CD4-positive, alpha-beta T cell (primary cell): Measurements from ENCODE around the gene MRPS26. TPM values are rescaled to one million over a fixed set of nuclear protein-coding genes. Genes with fewer than 3 reads are reported as not detected.

Source experiments
- ATAC-seq: fragments of 200-7000 bp; cut with Tn5 transposase; one replicate; pipeline ENCODE4 v1.10.0; 2022; ENCODE audit warnings: mild to moderate bottlenecking; ENCODE audit not compliant: poor library complexity
- CTCF ChIA-PET: fragments of 350-600 bp; sonication (Branson Sonifier 250); formaldehyde crosslinking; loops from one replicate; lab custom pipeline; 2021; ENCODE audit warnings: antibody characterized with exemption, inconsistent platforms; lab: Charles Lee
- POLR2A ChIA-PET: fragments of 350-600 bp; sonication (Branson Sonifier 250); formaldehyde crosslinking; loops from one replicate; lab custom pipeline; 2021; ENCODE audit warnings: antibody characterized with exemption, inconsistent platforms; lab: Charles Lee
- DNase-seq, 14 experiments: peaks; one replicate each; pipeline ENCODE4 v3.0.0-alpha.2; 2013 to 2020; ENCODE audit warnings: mixed read lengths in 2 of 14
- H3K27ac ChIP-seq, 2 donors: one replicate each; pipeline versions ENCODE4 v1.5.1 to v1.7.0; 2013; ENCODE audit warnings: low read length in 2 of 2, low read depth in 1 of 2, mild to moderate bottlenecking in 1 of 2
- H3K27me3 ChIP-seq, 2 experiments: 1 replicate in 1 of 2; 2 replicates in 1 of 2; pipeline versions ENCODE4 v1.6.1 to v1.7.0; 2013; ENCODE audit warnings: low read length in 2 of 2, control low read depth in 1 of 2, mild to moderate bottlenecking in 1 of 2, moderate library complexity in 1 of 2; ENCODE audit not compliant: insufficient read depth in 2 of 2, control insufficient read depth in 1 of 2
- H3K36me3 ChIP-seq: one replicate; pipeline ENCODE4 v1.6.1; 2013; ENCODE audit warnings: low read length, control low read depth; ENCODE audit not compliant: insufficient read depth
- H3K4me1 ChIP-seq: one replicate; pipeline ENCODE4 v1.6.1; 2013; ENCODE audit warnings: low read length, control low read depth; ENCODE audit not compliant: insufficient read depth
- H3K4me3 ChIP-seq: one replicate; pipeline ENCODE4 v1.5.1; 2013; ENCODE audit warnings: mild to moderate bottlenecking, low read length, moderate library complexity
- H3K9me3 ChIP-seq, 2 experiments: 1 replicate in 1 of 2; 2 replicates in 1 of 2; pipeline versions ENCODE4 v1.6.1 to v1.7.0; 2013; ENCODE audit warnings: low read length in 2 of 2, mild to moderate bottlenecking in 2 of 2, control low read depth in 1 of 2, moderate library complexity in 1 of 2; ENCODE audit not compliant: control insufficient read depth in 1 of 2, insufficient read depth in 1 of 2
- H3K27ac Mint-ChIP-seq: one replicate; pipeline ENCODE4 v1.8.0; 2020; ENCODE audit warnings: mixed read lengths
- H3K27me3 Mint-ChIP-seq: one replicate; pipeline ENCODE4 v1.8.0; 2021; ENCODE audit warnings: mixed read lengths
- H3K36me3 Mint-ChIP-seq: one replicate; pipeline ENCODE4 v1.8.0; 2021; ENCODE audit warnings: low read depth, mixed read lengths
- H3K4me1 Mint-ChIP-seq: one replicate; pipeline ENCODE4 v1.8.0; 2021; ENCODE audit warnings: low read depth, mixed read lengths
- H3K4me3 Mint-ChIP-seq: one replicate; pipeline ENCODE4 v1.8.0; 2020; ENCODE audit warnings: mild to moderate bottlenecking, mixed read lengths
- H3K9me3 Mint-ChIP-seq: one replicate; pipeline ENCODE4 v1.8.0; 2020; ENCODE audit warnings: mixed read lengths
- CTCF ChIP-seq: fragments of 200-600 bp; IDR thresholded peaks from one replicate; pipeline ENCODE4 v1.8.0; 2022; ENCODE audit warnings: antibody characterized with exemption, mild to moderate bottlenecking
- intact Hi-C, 2 experiments: fragments of 100-400 bp; cut with DNase I in 1 of 2; cut with micrococcal nuclease in 1 of 2; formaldehyde crosslinking; loops; one replicate each; pipeline versions ENCODE4 v1.15.1 to v1.9.0; 2023 to 2025; cut with DNase I, micrococcal nuclease
- total RNA-seq, 174 experiments: library from RNA in 2 of 174; stranded (reverse) in 2 of 174; gene quantifications; one replicate each; pipeline ENCODE4 v1.2.3 and lab custom pipeline; 2021 to 2026

The MRPS26 gene
- total RNA-seq, 2 experiments from 2014 or later = 19.3 to 22.7 TPM

DNA sequence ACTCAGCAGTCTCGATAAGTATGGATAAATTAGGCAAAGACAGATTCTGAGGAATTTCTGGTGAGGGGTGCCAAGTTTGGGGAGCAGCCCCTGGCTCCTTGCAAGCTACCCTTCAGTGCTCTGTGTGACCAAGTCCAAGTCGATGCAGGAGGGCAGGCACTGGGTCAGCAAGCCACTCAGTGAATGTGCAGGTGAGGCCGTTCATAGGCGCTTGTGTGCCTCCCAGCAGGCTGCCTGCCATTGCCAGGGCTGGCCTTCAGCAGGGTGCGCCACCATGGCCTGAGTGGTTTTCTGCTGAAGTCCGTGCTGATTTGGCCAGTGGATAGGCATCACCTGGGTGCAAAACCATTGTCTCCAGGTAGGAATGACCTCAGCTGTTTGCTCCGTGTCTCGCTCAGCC is 5.8 kb upstream of the MRPS26 start:
- DNase-seq = no peak
- peaks cover 7% of the 10 kb centered on the region for H3K4me1 ChIP-seq
- peaks cover 48% of the 10 kb centered on the region for H3K36me3 ChIP-seq
- H3K36me3 Mint-ChIP-seq = peaks cover 64% of the 10 kb centered on the region
- no peaks in the 10 kb centered on the region for H3K27me3 Mint-ChIP-seq
- H3K4me1 Mint-ChIP-seq = peaks cover 3% of the 10 kb centered on the region
- ChIA-PET CTCF (no interaction called here), POLR2A (no interaction called here)
- ATAC-seq = no peak
- no peaks in the 10 kb centered on the region for H3K9me3 ChIP-seq
- no peak overlapping the region for H3K27ac ChIP-seq
- H3K27ac Mint-ChIP-seq = no peak overlapping the region
- intact Hi-C loops = loop anchor here in 1 of 2 experiments (5.0 to 10.0 kb wide), 3 partner anchors 165 to 198 kb away; partner anchors contain the start of genes DDRGK1, ITPA, PCED1A and PTPRA
- no peak overlapping the region for H3K4me3 Mint-ChIP-seq
- no peaks in the 10 kb centered on the region for H3K27me3 ChIP-seq
- no peaks in the 10 kb centered on the region for H3K9me3 Mint-ChIP-seq
- no peak for TF ChIP-seq CTCF
- no peak overlapping the region for H3K4me3 ChIP-seq

DNA sequence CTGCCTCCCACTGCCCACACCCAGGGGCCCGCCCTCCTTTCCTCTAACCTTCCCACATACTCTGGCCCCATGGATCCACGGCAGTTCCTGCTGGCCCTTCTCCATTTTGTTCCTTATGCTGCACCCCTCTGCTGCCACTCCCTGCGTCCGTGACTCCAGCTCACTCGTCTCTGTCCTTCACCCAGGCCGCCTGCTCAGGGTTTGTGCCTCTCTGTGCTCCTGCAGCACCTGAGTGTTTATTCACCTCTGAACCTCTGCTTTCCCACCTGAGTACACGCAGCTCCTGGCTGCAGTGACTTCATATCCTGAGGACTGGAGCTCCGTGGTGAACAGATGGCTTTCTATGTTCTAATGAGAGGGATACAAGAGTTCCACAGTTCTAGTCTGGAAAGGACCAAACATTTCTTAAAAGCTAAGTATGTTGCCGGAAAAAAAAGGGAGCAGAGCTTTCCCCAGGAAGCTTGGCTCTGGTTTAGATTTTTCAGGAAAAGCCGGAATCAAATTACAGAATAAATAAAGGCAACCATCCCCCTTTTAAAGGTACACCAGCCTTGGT is 3.9 kb upstream of the MRPS26 start:
- no peak for ATAC-seq
- no peaks in the 10 kb centered on the region for H3K27me3 ChIP-seq
- ChIA-PET CTCF (no interaction called here), POLR2A (no interaction called here)
- Mint-ChIP-seq H3K4me3 (no peak overlapping the region), H3K36me3 (peaks cover 54% of the 10 kb centered on the region), H3K9me3 (no peaks in the 10 kb centered on the region), H3K4me1 (peaks cover 12% of the 10 kb centered on the region), H3K27me3 (no peaks in the 10 kb centered on the region), H3K27ac (peak overlapping the region; percentile 20)
- intact Hi-C loops = loop anchor here in 1 of 2 experiments (5.0 to 10.0 kb wide), 3 partner anchors 163 to 200 kb away; partner anchors contain the start of genes DDRGK1, ITPA, PCED1A and PTPRA
- H3K36me3 ChIP-seq = peaks cover 30% of the 10 kb centered on the region
- H3K4me1 ChIP-seq = peaks cover 16% of the 10 kb centered on the region
- no peak for TF ChIP-seq CTCF
- DNase-seq = no peak
- no peak overlapping the region for H3K4me3 ChIP-seq
- no peaks in the 10 kb centered on the region for H3K9me3 ChIP-seq
- H3K27ac ChIP-seq = peak overlapping the region in 1 of 2 donors; percentile 11

- peaks cover 48% of the 10 kb centered on the region for H3K36me3 Mint-ChIP-seq
- Histone ChIP-seq H3K36me3 (peaks cover 26% of the 10 kb centered on the region), H3K9me3 (no peaks in the 10 kb centered on the region), H3K4me3 (no peak overlapping the region), H3K27ac (no peak overlapping the region), H3K27me3 (no peaks in the 10 kb centered on the region), H3K4me1 (peaks cover 23% of the 10 kb centered on the region)
- no peak overlapping the region for H3K4me3 Mint-ChIP-seq
- POLR2A ChIA-PET = no interaction called here
- TF ChIP-seq CTCF = no peak
- H3K4me1 Mint-ChIP-seq = peaks cover 14% of the 10 kb centered on the region
- DNase-seq (no peak), ATAC-seq (no peak)
- CTCF ChIA-PET = no interaction called here
- intact Hi-C loops = loop anchor here in 1 of 2 experiments (5.0 to 10.0 kb wide), 3 partner anchors 162 to 200 kb away; partner anchors contain the start of genes DDRGK1, ITPA, PCED1A and PTPRA
- H3K9me3 Mint-ChIP-seq = no peaks in the 10 kb centered on the region
- H3K27ac Mint-ChIP-seq = no peak overlapping the region
- no peaks in the 10 kb centered on the region for H3K27me3 Mint-ChIP-seq
Observed at GRCh38 chr20:3042625-3043024, 3.2 kb upstream of the MRPS26 start.
